NCI-H82 treated with DMSO at 0.1 percent for 48 hours (cell line): ENCODE data around the gene MSRB2.
"Not testable (repeated sequence)": the region's sequence is repeated elsewhere in the genome, so short reads cannot be mapped to it uniquely, and the experiment has no call there.

Experiments
- DNase-seq: peaks from one replicate; lab custom pipeline; 2025; ENCODE audit not compliant: unreplicated experiment; lab: John Stamatoyannopoulos, UW

MSRB2 gene

GRCh38 chr10:23095404-23095965 is at the start of gene MSRB2:
Gene MSRB2, plus strand, starts transcription at chr10:23095579. Its CDS starts 30 bp downstream, at chr10:23095609.
- DNase-seq, result peak; percentile 66

- no peak for DNase-seq
Observed at GRCh38 chr10:23046027-23046426, 49.4 kb upstream of the MSRB2 start.

- DNase-seq, result no peak
Observed at GRCh38 chr10:23047201-23048050, 48.0 kb upstream of the MSRB2 start.

- no peak for DNase-seq
Observed at GRCh38 chr10:23048191-23048590, 47.2 kb upstream of the MSRB2 start.

- no peak for DNase-seq
Observed at GRCh38 chr10:23051278-23051677, 44.1 kb upstream of the MSRB2 start.

- no peak for DNase-seq
Observed at GRCh38 chr10:23051855-23052331, 43.5 kb upstream of the MSRB2 start.

GRCh38 chr10:23053036-23053435 is 42.3 kb upstream of the MSRB2 start:
- no peak for DNase-seq

GRCh38 chr10:23055424-23056185 is 39.8 kb upstream of the MSRB2 start:
- no peak for DNase-seq

GRCh38 chr10:23056186-23056579 is 39.2 kb upstream of the MSRB2 start:
- no peak for DNase-seq

- no peak for DNase-seq
Observed at GRCh38 chr10:23058366-23058765, 37.0 kb upstream of the MSRB2 start.

GRCh38 chr10:23060918-23061317 is 34.5 kb upstream of the MSRB2 start:
- DNase-seq, result no peak

- DNase-seq, result no peak
Observed at GRCh38 chr10:23063045-23063972, 32.1 kb upstream of the MSRB2 start.

GRCh38 chr10:23063973-23064812 is 31.2 kb upstream of the MSRB2 start:
- DNase-seq, result no peak

GRCh38 chr10:23064813-23065114 is 30.6 kb upstream of the MSRB2 start:
- DNase-seq, result not testable (repeated sequence)

GRCh38 chr10:23065181-23065948 is 30.0 kb upstream of the MSRB2 start:
- no peak for DNase-seq

- no peak for DNase-seq
Observed at GRCh38 chr10:23067337-23067736, 28.0 kb upstream of the MSRB2 start.

GRCh38 chr10:23067939-23068775 is 27.2 kb upstream of the MSRB2 start:
- peak; percentile 32 for DNase-seq
